Activated T-cell treated with anti-CD3 and anti-CD28 coated beads for 1 hour (primary cell): ENCODE results near the gene SEMA5A.

Experiments
- DNase-seq: peaks from one replicate; pipeline ENCODE4 v3.0.0-alpha.2; 2020; ENCODE audit warnings: low read depth

Gene SEMA5A

DNA sequence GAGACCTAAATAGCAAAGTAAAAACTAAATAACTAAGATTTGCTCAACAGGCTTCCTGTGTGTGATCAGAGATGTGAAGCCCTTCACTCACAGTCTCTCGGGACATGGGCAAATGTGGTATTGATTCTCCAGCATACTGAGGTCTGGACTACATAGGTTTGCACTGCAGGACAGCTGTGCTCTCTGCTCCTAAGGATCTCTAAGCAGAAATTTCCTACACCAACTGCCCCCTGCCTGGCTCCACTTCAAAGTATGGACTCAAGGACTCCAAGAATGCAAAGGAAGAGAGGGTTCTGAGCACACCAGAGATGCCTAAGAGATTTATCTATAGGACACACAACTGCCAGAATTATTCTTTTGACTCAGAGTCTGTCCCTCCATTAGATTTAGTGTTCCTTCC is 487.2 kb downstream of the SEMA5A start:
- DNase-seq, result no peak

DNA sequence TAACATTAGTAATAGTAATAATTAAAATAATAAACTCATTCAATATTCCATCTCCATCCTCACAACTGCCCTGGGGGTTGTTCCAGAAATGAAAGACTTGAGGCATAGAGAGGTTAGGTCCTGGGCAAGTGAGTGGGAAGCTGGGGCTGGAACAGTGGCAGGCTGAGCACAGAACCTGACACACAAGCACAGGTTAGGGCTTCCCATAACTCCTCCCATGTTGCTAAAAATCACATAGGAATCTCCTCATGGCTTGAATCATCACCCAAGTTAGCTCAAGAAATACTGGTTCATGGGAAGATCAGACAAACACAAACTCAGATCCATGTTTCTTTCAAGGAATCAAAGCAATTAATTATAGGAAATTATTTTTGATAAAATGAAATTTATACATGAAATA is 487.7 kb downstream of the SEMA5A start:
- DNase-seq, result no peak

DNA sequence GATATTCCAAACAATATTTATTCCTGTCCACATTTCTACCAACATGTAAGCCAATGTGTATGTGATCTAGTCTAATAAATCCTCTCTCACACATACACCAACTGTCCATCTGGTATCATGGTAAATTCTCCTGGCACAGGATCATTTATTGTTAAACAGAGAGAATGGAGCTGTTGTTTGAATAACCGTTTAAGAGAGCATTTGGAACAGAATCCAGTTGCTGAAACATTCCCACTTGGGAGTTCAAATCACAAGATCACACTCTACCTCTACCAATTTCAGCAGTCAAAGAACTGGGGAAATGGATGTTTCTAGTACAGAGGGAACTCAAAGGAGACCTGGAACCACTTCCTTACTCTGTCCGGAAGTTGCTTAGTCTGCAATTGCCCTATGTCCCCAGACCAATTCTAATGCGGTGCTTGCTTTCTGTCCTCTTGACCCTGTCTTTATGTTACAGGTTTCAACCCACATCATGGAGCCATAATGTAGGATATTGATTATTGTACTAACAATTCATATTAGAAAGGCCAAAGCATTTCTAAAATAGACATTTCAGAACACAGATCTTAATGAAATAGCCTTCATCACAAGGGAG is 488.4 kb downstream of the SEMA5A start:
- no peak for DNase-seq

- DNase-seq, result no peak
These were observed 489.8 kb downstream of the SEMA5A start for GRCh38 chr5:9056046-9056445.

DNA sequence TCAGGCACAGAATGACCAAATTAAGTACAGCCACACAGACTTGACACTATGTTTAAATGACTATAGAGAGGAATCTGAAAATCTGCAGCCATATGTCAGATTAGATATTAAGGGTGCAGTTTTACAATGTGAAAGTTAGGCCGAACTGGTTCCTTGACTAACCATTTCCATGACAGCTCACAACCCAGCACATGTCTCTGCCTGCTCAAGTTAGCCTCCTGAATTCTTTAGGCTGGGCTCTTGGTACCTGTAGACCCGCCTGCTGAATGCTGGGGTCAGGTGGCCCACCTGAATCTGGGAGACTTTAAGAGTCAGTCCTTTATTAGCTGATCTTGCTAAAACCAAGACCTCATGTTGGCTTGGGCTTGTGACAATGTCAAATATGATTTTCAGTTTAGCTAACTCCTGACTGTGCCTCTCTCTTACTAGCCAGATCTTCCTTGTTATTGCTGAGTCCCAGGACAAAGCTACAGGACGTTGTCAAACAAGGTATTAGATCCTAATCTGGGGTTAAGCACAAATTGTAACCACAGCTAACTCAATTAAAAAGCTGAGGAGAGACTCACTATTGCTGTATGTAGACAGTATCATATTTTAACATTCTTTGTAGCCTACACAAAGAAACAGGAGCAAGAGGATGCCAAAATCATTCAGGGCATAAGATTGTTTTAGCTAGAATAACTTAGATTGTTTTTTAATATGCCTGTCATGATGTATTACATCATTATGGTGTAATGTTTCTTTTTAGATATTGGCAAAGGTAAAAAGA is 490.9 kb downstream of the SEMA5A start:
- DNase-seq, result no peak

GRCh38 chr5:9054322-9054721 is 491.6 kb downstream of the SEMA5A start:
- no peak for DNase-seq

- DNase-seq, result no peak
These were observed 493.5 kb downstream of the SEMA5A start for GRCh38 chr5:9052421-9052820.

DNA sequence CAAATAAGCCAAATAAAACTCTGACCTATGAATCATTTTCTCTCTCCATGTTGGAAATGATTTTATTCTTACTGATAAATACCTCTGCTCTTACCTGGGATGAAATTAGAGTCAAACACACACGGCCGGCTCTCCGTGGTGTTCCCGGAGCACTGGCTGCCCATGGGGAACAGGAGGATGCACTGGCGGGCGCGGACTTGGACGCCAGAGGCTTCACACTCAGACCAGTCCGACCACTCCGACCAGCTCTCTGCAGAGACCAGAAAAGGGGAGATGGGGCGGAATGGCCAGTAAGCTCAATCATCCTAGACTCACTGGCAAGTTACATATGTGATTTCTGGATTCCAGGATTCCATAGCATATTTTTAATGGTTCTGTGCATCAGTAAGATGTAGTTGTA is 494.1 kb downstream of the SEMA5A start:
- DNase-seq, result no peak

DNA sequence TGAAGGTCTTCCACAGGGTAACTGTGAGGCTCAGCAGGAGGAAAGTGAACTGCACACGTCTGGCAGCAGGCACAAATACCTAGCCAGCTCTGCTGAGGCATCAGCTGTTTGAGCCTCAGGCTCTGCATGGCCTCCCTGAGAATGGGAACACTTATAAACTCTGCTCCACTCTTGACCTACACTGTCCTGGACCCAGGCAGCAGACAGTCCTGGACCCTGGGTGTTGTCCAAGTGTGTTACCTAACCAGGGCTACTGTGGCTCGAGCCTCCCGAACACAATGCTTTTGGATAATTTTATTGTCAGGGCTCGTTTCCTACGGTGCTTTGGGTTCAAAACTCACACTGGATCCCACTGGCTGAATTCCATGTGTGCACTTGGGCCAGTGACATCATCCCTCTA is 497.9 kb downstream of the SEMA5A start:
- no peak for DNase-seq

GRCh38 chr5:9046756-9047481 is 499.0 kb downstream of the SEMA5A start:
- no peak for DNase-seq

DNA sequence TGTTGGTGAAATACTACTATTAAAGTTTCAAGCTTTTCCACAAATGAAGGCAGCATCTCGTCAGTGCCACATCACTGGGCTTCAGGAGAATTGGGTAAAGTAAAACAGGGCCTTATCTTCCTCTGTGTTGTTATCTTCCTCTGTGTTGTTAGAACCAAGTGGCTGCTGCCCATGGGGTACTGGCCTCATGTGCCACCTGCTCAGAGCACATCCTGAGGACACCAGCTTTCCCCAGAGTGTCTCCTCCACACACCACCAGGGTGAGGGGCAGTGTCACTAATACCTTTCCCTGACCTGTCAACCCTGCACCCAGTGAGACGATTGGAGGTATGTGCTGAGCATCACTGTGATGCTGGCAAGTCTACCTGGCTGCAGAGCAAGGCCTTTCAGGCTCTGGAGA is 499.9 kb downstream of the SEMA5A start:
- DNase-seq, result no peak

- DNase-seq, result no peak
These were observed 503.6 kb downstream of the SEMA5A start for GRCh38 chr5:9042241-9042640.

DNA sequence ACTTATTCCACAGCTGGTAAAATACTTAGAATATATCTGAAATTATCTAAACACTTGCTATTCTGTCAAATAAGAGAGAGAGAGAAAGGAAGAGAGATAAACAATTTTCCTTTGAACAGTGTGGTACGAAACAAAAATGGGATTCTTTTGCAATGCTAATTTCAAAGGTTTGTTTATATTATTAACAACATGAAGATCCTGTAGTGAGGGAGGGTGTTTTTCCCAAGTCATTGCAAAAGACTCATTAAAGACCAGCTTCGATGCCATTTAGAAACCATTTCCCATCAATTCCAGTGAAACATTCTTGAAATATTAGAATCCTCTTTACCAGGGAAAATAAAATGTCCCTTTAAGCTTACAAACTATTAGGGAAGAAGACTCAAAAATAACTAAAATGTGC is 505.4 kb downstream of the SEMA5A start:
- DNase-seq, result no peak

- DNase-seq, result no peak
These were observed 508.8 kb downstream of the SEMA5A start for GRCh38 chr5:9037048-9037447.

DNA sequence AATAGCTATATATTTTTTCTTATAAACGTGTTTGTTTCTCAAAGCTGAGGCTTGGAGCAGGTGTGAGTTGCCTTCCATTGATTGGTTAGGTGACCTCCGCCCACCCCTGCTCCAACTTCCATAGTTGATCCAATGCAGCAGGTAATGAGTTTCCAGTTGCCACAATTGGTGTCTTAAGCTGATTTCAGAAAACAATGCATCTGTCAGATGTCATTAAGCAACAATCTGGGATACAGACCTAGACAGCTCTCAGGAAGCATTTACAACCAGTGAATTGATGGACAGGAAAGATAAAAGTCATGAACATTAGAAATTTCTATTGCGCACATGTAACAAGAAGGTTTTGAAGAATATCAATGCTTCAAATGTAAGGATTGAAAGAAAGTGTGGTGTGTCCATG is 510.5 kb downstream of the SEMA5A start:
- DNase-seq, result no peak

DNA sequence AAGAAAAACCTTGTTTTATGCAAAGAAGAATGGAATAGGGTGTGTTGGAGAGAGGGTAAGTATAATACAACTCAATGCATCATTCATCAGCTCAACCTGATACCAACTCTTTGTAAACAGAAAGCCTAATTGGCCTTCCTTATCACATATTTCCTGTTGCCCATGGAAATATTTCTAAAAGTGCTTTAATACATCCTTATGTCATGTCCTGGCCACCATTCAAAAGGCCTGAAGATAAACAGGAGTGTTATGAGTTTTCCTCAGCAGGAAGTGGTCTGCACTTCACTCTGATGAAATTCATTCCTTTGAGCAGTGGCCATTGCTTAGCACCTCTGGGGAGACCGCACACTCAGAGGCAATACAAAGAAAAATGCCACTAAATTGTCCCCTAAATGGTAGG is 511.2 kb downstream of the SEMA5A start:
- no peak for DNase-seq

- no peak for DNase-seq
These were observed 512.4 kb downstream of the SEMA5A start for GRCh38 chr5:9033524-9033923.

- no peak for DNase-seq
These were observed 519.9 kb downstream of the SEMA5A start for GRCh38 chr5:9025942-9026341.

DNA sequence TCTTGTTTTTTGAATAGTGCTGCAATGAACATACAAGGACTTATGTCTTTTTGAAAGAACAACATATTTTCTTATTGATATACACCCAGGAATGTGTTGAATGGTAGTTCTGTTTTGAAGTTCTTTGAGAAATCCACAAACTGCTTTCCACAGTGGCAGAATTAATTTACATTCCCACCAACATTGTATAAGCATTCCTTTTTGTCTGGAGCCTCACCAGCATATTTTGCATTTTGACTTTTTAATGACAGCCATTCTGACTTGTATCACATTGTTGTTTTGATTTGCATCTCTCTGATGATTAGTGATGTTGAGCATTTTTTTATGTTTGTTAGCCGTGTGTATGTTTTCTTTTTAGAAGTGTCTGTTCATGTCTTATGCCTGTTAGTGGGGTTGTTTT is 524.9 kb downstream of the SEMA5A start:
- DNase-seq, result no peak

GRCh38 chr5:9015937-9016270 is 530.0 kb downstream of the SEMA5A start:
- no peak for DNase-seq

- no peak for DNase-seq
These were observed 530.5 kb downstream of the SEMA5A start for GRCh38 chr5:9015260-9015936.

GRCh38 chr5:9013147-9013546 is 532.7 kb downstream of the SEMA5A start:
- no peak for DNase-seq
